Daoy (cell line): Measurements from ENCODE around the gene CCNG1. TPM values are rescaled to one million over a fixed set of nuclear protein-coding genes. Genes with fewer than 3 reads are reported as not detected.
"Not testable (repeated sequence)": the region's sequence is repeated elsewhere in the genome, so short reads cannot be mapped to it uniquely, and the experiment has no call there.

Experiments used
- DNase-seq: peaks from one replicate; pipeline ENCODE4 v3.0.0-alpha.2; 2015; ENCODE audit warnings: low read depth
- total RNA-seq: library from RNA; depleted of rRNA; stranded (reverse); fragments of >200 nt; shearing (Covaris generic); gene quantifications from 2 replicates; pipeline ENCODE4 v1.2.3, GENCODE V29; 2014; rRNA removed

CCNG1 gene
- 147 and 192 TPM in 2 replicates for total RNA-seq

- peak; percentile 97 for DNase-seq
Observed at GRCh38 chr5:163437309-163438182, at the start of gene CCNG1. Gene CCNG1, plus strand, starts transcription at chr5:163437595. Its CDS starts 1,662 bp downstream, at chr5:163439257.

- DNase-seq, result no peak
Observed at GRCh38 chr5:163395792-163396191, 41.6 kb upstream of the CCNG1 start.

- DNase-seq, result not testable (repeated sequence)
Observed at GRCh38 chr5:163396818-163397340, 40.5 kb upstream of the CCNG1 start.

GRCh38 chr5:163397354-163397753, 40.0 kb upstream of the CCNG1 start:
- no peak for DNase-seq

- no peak for DNase-seq
Observed at GRCh38 chr5:163399923-163400322, 37.5 kb upstream of the CCNG1 start.

- DNase-seq, result peak; percentile 11
Observed at GRCh38 chr5:163401271-163401670, 36.1 kb upstream of the CCNG1 start.

GRCh38 chr5:163402007-163402406, 35.4 kb upstream of the CCNG1 start:
- no peak for DNase-seq

- no peak for DNase-seq
Observed at GRCh38 chr5:163404364-163405173, 32.8 kb upstream of the CCNG1 start.

- DNase-seq, result peak; percentile 28
Observed at GRCh38 chr5:163407034-163407655, 30.2 kb upstream of the CCNG1 start.

GRCh38 chr5:163408311-163408923, 29.0 kb upstream of the CCNG1 start:
- peak; percentile 69 for DNase-seq

- no peak for DNase-seq
Observed at GRCh38 chr5:163409384-163409783, 28.0 kb upstream of the CCNG1 start.

GRCh38 chr5:163410505-163410904, 26.9 kb upstream of the CCNG1 start:
- DNase-seq, result no peak

- not testable (repeated sequence) for DNase-seq
Observed at GRCh38 chr5:163415673-163416072, 21.7 kb upstream of the CCNG1 start.

- no peak for DNase-seq
Observed at GRCh38 chr5:163424836-163425235, 12.6 kb upstream of the CCNG1 start.

- not testable (repeated sequence) for DNase-seq
Observed at GRCh38 chr5:163426128-163426527, 11.3 kb upstream of the CCNG1 start.

GRCh38 chr5:163432544-163432943, 4.9 kb upstream of the CCNG1 start:
- DNase-seq, result no peak

GRCh38 chr5:163433271-163433670, 4.1 kb upstream of the CCNG1 start:
- DNase-seq, result no peak

- peak; percentile 82 for DNase-seq
Observed at GRCh38 chr5:163434401-163434866, 3.0 kb upstream of the CCNG1 start.

GRCh38 chr5:163436515-163436914, 880 bp upstream of the CCNG1 start:
- DNase-seq, result no peak

- DNase-seq, result no peak
Observed at GRCh38 chr5:163437011-163437308, 435 bp upstream of the CCNG1 start.

GRCh38 chr5:163439092-163439425, 1.7 kb downstream of the CCNG1 start:
- peak; percentile 70 for DNase-seq

GRCh38 chr5:163440954-163441353, 3.6 kb downstream of the CCNG1 start:
- DNase-seq, result no peak
